HCT116 (cell line): ENCODE data around the gene PSMC3. TPM values are rescaled to one million over a fixed set of nuclear protein-coding genes. Genes with fewer than 3 reads are reported as not detected.

ENCODE experiments used
- ATAC-seq: fragments of 200-7000 bp; cut with Tn5 transposase; 2 replicates; pipeline ENCODE4 v1.9.1; 2020; ENCODE audit warnings: mild to moderate bottlenecking, moderate library complexity
- BruUV-seq: library from RNA; stranded (reverse); fragments of 400-500 nt; replicated peaks from 2 replicates; lab custom pipeline; 2021; lab: Mats Ljungman, UMichigan
- CTCF ChIA-PET: fragments of 300-600 bp; sonication (Branson Sonifier 250); formaldehyde crosslinking; loops from one replicate; lab custom pipeline; 2021; ENCODE audit warnings: antibody characterized with exemption; lab: Charles Lee
- POLR2A ChIA-PET: fragments of 300-600, 350-600 bp; sonication (Branson Sonifier 250); formaldehyde crosslinking; loops from one replicate; lab custom pipeline; 2021; ENCODE audit warnings: antibody characterized with exemption; lab: Charles Lee
- RAD21 ChIA-PET, 2 experiments: fragments of 300-600 bp; sonication (Branson Sonifier 250); formaldehyde crosslinking; loops; one replicate each; lab custom pipeline; 2023; ENCODE audit warnings: low total read pairs in 2 of 2; ENCODE audit not compliant: uncharacterized antibody in 2 of 2, unreplicated experiment in 2 of 2, low non-redundant PET in 1 of 2; lab: Charles Lee
- DNase-seq: peaks from one replicate; pipeline ENCODE4 v3.0.0-alpha.2; 2010; ENCODE audit warnings: low read depth, low spot score
- H2AFZ ChIP-seq: fragments of 200-600 bp; shearing (Covaris generic), sonication (generic); 2 replicates; pipeline ENCODE4 v1.6.1; 2017; ENCODE audit warnings: low read depth, mixed run types, mixed read lengths, antibody characterized with exemption, low read length; ENCODE audit not compliant: poor library complexity, severe bottlenecking
- H3K27ac ChIP-seq: 2 replicates; pipeline ENCODE4 v1.5.1; 2012; ENCODE audit warnings: low read depth, low read length
- H3K27me3 ChIP-seq: fragments of 200-600 bp; sonication (generic); 2 replicates; pipeline ENCODE4 v1.6.1; 2016; ENCODE audit warnings: mixed run types, low read length, mixed read lengths; ENCODE audit not compliant: insufficient read depth
- H3K36me3 ChIP-seq, 2 experiments: fragments of 200-500 bp in 1 of 2; fragments of 200-600 bp in 1 of 2; sonication (Bioruptor generic) in 1 of 2; sonication (generic) in 1 of 2; 2 replicates each; pipeline versions ENCODE4 v1.5.1 to v1.6.1; 2014 to 2016; ENCODE audit warnings: low read length in 2 of 2, inconsistent platforms in 1 of 2, mixed read lengths in 1 of 2, mixed run types in 1 of 2; ENCODE audit not compliant: insufficient read depth in 2 of 2, control insufficient read depth in 1 of 2
- H3K4me1 ChIP-seq, 2 experiments: fragments of 200-600 bp in 1 of 2; sonication (generic) in 1 of 2; 2 replicates each; pipeline versions ENCODE4 v1.5.1 to v1.6.1; 2012 to 2017; ENCODE audit warnings: low read length in 2 of 2, inconsistent platforms in 1 of 2, mild to moderate bottlenecking in 1 of 2, mixed read lengths in 1 of 2, mixed run types in 1 of 2, moderate library complexity in 1 of 2; ENCODE audit not compliant: insufficient read depth in 2 of 2, control insufficient read depth in 1 of 2
- H3K4me2 ChIP-seq: fragments of 200-600 bp; sonication (generic); 2 replicates; pipeline ENCODE4 v1.6.1; 2017; ENCODE audit warnings: mixed run types, low read length, mixed read lengths
- H3K4me3 ChIP-seq, 2 experiments: fragments of 200-600 bp in 1 of 2; sonication (generic) in 1 of 2; replicated peaks in 1 of 2; 2 replicates each; pipeline ENCODE4 v1.5.1; 2011 to 2016; ENCODE audit warnings: low read length in 2 of 2, control low read depth in 1 of 2, low read depth in 1 of 2, mild to moderate bottlenecking in 1 of 2, mixed read lengths in 1 of 2, mixed run types in 1 of 2
- H3K79me2 ChIP-seq: fragments of 200-600 bp; sonication (generic); 2 replicates; pipeline ENCODE4 v1.6.1; 2017; ENCODE audit warnings: mild to moderate bottlenecking, mixed run types, low read length, moderate library complexity, mixed read lengths; ENCODE audit not compliant: insufficient read depth
- H3K9ac ChIP-seq: fragments of 200-600 bp; sonication (generic); 2 replicates; pipeline ENCODE4 v1.6.1; 2016; ENCODE audit warnings: low read length, mixed read lengths
- H3K9me2 ChIP-seq: fragments of 200-600 bp; sonication (generic), shearing (Covaris generic); 2 replicates; pipeline ENCODE4 v1.6.1; 2017; ENCODE audit warnings: mixed run types, mild to moderate bottlenecking, moderate library complexity; ENCODE audit not compliant: insufficient read depth
- H3K9me3 ChIP-seq, 2 experiments: fragments of 200-500 bp in 1 of 2; fragments of 200-600 bp in 1 of 2; sonication (Bioruptor generic) in 1 of 2; sonication (generic) in 1 of 2; 2 replicates each; pipeline ENCODE4 v1.6.1; 2014 to 2017; ENCODE audit warnings: low read length in 2 of 2, mixed read lengths in 2 of 2, inconsistent platforms in 1 of 2, low read depth in 1 of 2, mild to moderate bottlenecking in 1 of 2, mixed run types in 1 of 2, moderate library complexity in 1 of 2; ENCODE audit not compliant: control insufficient read depth in 1 of 2, insufficient read depth in 1 of 2
- H4K20me1 ChIP-seq: fragments of 200-600 bp; sonication (generic), shearing (Covaris generic); 2 replicates; pipeline ENCODE4 v1.6.1; 2017; ENCODE audit warnings: mixed run types, mild to moderate bottlenecking, moderate library complexity; ENCODE audit not compliant: insufficient read depth
- ATF3 ChIP-seq: IDR thresholded peaks from 2 replicates; pipeline ENCODE4 v1.6.1; 2012
- CBX3 ChIP-seq: IDR thresholded peaks from 2 replicates; pipeline ENCODE4 v1.6.1; 2012; ENCODE audit warnings: low read depth
- EGR1 ChIP-seq: IDR thresholded peaks from 2 replicates; pipeline ENCODE4 v1.6.1; 2012; ENCODE audit warnings: low read depth
- ELF1 ChIP-seq: IDR thresholded peaks from 2 replicates; pipeline ENCODE4 v1.6.1; 2012; ENCODE audit warnings: low read depth, borderline replicate concordance
- EZH2phosphoT487 ChIP-seq: fragments of 200-600 bp; IDR thresholded peaks from 2 replicates; pipeline ENCODE4 v1.6.1; 2018; ENCODE audit warnings: antibody characterized with exemption, borderline replicate concordance
- FOSL1 ChIP-seq: IDR thresholded peaks from 2 replicates; pipeline ENCODE4 v1.6.1; 2012; ENCODE audit warnings: low read depth
- MAX ChIP-seq: IDR thresholded peaks from 2 replicates; pipeline ENCODE4 v1.6.1; 2012
- POLR2AphosphoS5 ChIP-seq: IDR thresholded peaks from 2 replicates; pipeline ENCODE4 v1.6.1; 2011; ENCODE audit warnings: mild to moderate bottlenecking, low read depth, low read length, moderate library complexity
- RAD21 ChIP-seq: IDR thresholded peaks from 2 replicates; pipeline ENCODE4 v1.6.1; 2012; ENCODE audit warnings: low read depth, mild to moderate bottlenecking
- SIN3A ChIP-seq: IDR thresholded peaks from 2 replicates; pipeline ENCODE4 v1.6.1; 2012; ENCODE audit warnings: low read depth
- SP1 ChIP-seq: IDR thresholded peaks from 2 replicates; pipeline ENCODE4 v1.6.1; 2012; ENCODE audit warnings: low read depth
- SRF ChIP-seq: IDR thresholded peaks from 2 replicates; pipeline ENCODE4 v1.6.1; 2012; ENCODE audit warnings: low read depth
- TCF7L2 ChIP-seq: IDR thresholded peaks from 2 replicates; pipeline ENCODE4 v1.7.0; 2011; ENCODE audit warnings: borderline replicate concordance, inconsistent platforms; ENCODE audit not compliant: insufficient read depth, insufficient read length; ENCODE audit errors: extremely low read depth
- YY1 ChIP-seq: IDR thresholded peaks from 2 replicates; pipeline ENCODE4 v1.6.1; 2011; ENCODE audit warnings: low read length, low read depth, moderate library complexity, mild to moderate bottlenecking; ENCODE audit not compliant: insufficient replicate concordance; ENCODE audit errors: extremely low read depth
- ZFX ChIP-seq: fragments of 450-650 bp; IDR thresholded peaks from 2 replicates; pipeline ENCODE4 v1.6.1; 2017
- ZNF274 ChIP-seq: fragments of 200-500 bp; sonication (Bioruptor generic); IDR thresholded peaks from 2 replicates; pipeline ENCODE4 v1.6.1; 2014; ENCODE audit warnings: mild to moderate bottlenecking, low read depth, low read length, inconsistent platforms
- intact Hi-C: fragments of 100-400 bp; cut with micrococcal nuclease; formaldehyde crosslinking; loops from 2 replicates; pipeline ENCODE4 v1.10.0; 2022
- total RNA-seq: library from RNA; stranded (reverse); gene quantifications from one replicate; pipeline ENCODE4 v1.2.1, GENCODE V29; 2021; ENCODE audit not compliant: unreplicated experiment

The PSMC3 gene
- total RNA-seq, 1 experiment from 2014 or later, result 155 TPM

GRCh38 chr11:47396049-47396320 is 30.3 kb downstream of the PSMC3 start:
- Histone ChIP-seq H3K27me3 (no peaks in the 10 kb centered on the region), H3K9ac (no peak overlapping the region), H3K4me1 (no peaks in the 10 kb centered on the region), H3K79me2 (no peaks in the 10 kb centered on the region), H3K9me2 (no peaks in the 10 kb centered on the region), H4K20me1 (no peaks in the 10 kb centered on the region), H2AFZ (no peak overlapping the region), H3K36me3 (no peaks in the 10 kb centered on the region), H3K4me2 (no peak overlapping the region), H3K9me3 (no peaks in the 10 kb centered on the region), H3K27ac (no peak overlapping the region), H3K4me3 (no peak overlapping the region)
- intact Hi-C loops, result no loop called here
- ATAC-seq (no peak), DNase-seq (no peak)
- no TSS peak for BruUV-seq
- ChIA-PET POLR2A (no interaction called here), CTCF (no interaction called here), RAD21 (no interaction called here)
- TF ChIP-seq TCF7L2 (no peak), ATF3 (no peak), SRF (no peak), CBX3 (no peak), MAX (no peak), ZFX (no peak), SIN3A (no peak), FOSL1 (no peak), ZNF274 (no peak), YY1 (no peak), SP1 (no peak), EGR1 (no peak), EZH2phosphoT487 (no peak), RAD21 (no peak), POLR2AphosphoS5 (no peak), ELF1 (no peak)
